ENCODE data around the gene GSTM2. TPM values are rescaled to one million over a fixed set of nuclear protein-coding genes. Genes with fewer than 3 reads are reported as not detected.
"Not testable (repeated sequence)": the region's sequence is repeated elsewhere in the genome, so short reads cannot be mapped to it uniquely, and the experiment has no call there.

The GSTM2 gene
- total RNA-seq, 1 donor from 2014 or later: 19.2 TPM

- H3K36me3 Mint-ChIP-seq (ENCODE audit: low read depth): peaks cover 20% of the 10 kb centered on the region
- peaks cover 15% of the 10 kb centered on the region for H3K4me1 Mint-ChIP-seq (ENCODE audit: low read depth)
- H3K4me3 Mint-ChIP-seq: peak overlapping the region; percentile 8
- H3K27me3 Mint-ChIP-seq (ENCODE audit: insufficient read depth): peaks cover under 1% of the 10 kb centered on the region
- intact Hi-C loops (cut with micrococcal nuclease): no loop called here
- H3K27ac Mint-ChIP-seq: peak overlapping the region; percentile 15
- no peak for DNase-seq (ENCODE audit: low spot score)
- no peaks in the 10 kb centered on the region for H3K9me3 Mint-ChIP-seq
Observed at GRCh38 chr1:109658533-109659042, 9.3 kb upstream of the GSTM2 start.

- Mint-ChIP-seq H3K9me3 (no peaks in the 10 kb centered on the region), H3K4me3 (peak overlapping the region; percentile 8), H3K36me3 (ENCODE audit: low read depth) (peaks cover 20% of the 10 kb centered on the region), H3K4me1 (ENCODE audit: low read depth) (peaks cover 15% of the 10 kb centered on the region), H3K27me3 (ENCODE audit: insufficient read depth) (no peaks in the 10 kb centered on the region), H3K27ac (peak overlapping the region; percentile 15)
- intact Hi-C loops (cut with micrococcal nuclease): no loop called here
- no peak for DNase-seq (ENCODE audit: low spot score)
Observed at GRCh38 chr1:109659145-109659544, 8.7 kb upstream of the GSTM2 start.

- Mint-ChIP-seq H3K9me3 (no peaks in the 10 kb centered on the region), H3K4me1 (ENCODE audit: low read depth) (peaks cover 10% of the 10 kb centered on the region), H3K4me3 (no peak overlapping the region), H3K27ac (no peak overlapping the region), H3K36me3 (ENCODE audit: low read depth) (peaks cover 20% of the 10 kb centered on the region), H3K27me3 (ENCODE audit: insufficient read depth) (no peaks in the 10 kb centered on the region)
- intact Hi-C loops (cut with micrococcal nuclease): no loop called here
- no peak for DNase-seq (ENCODE audit: low spot score)
Observed at GRCh38 chr1:109659997-109660690, 7.7 kb upstream of the GSTM2 start.

GRCh38 chr1:109660691-109661026 is 7.2 kb upstream of the GSTM2 start:
- peaks cover 20% of the 10 kb centered on the region for H3K36me3 Mint-ChIP-seq (ENCODE audit: low read depth)
- not testable (repeated sequence) for H3K9me3 Mint-ChIP-seq, H3K4me3 Mint-ChIP-seq

GRCh38 chr1:109661391-109661790 is 6.5 kb upstream of the GSTM2 start:
- Mint-ChIP-seq H3K4me3 (no peak overlapping the region), H3K36me3 (ENCODE audit: low read depth) (peaks cover 17% of the 10 kb centered on the region), H3K4me1 (ENCODE audit: low read depth) (no peaks in the 10 kb centered on the region), H3K9me3 (no peaks in the 10 kb centered on the region), H3K27me3 (ENCODE audit: insufficient read depth) (no peaks in the 10 kb centered on the region), H3K27ac (no peak overlapping the region)
- intact Hi-C loops (cut with micrococcal nuclease): no loop called here
- DNase-seq (ENCODE audit: low spot score): no peak

More at GRCh38 chr1:109660691-109661026, 7.2 kb upstream of the GSTM2 start:
- H3K27me3 Mint-ChIP-seq (ENCODE audit: insufficient read depth); H3K4me1 Mint-ChIP-seq (ENCODE audit: low read depth); H3K27ac Mint-ChIP-seq; DNase-seq (ENCODE audit: low spot score); intact Hi-C loops (cut with micrococcal nuclease): not testable (repeated sequence)

GRCh38 chr1:109664671-109665070 is 3.2 kb upstream of the GSTM2 start:
- intact Hi-C loops (cut with micrococcal nuclease): no loop called here
- no peaks in the 10 kb centered on the region for H3K27me3 Mint-ChIP-seq (ENCODE audit: insufficient read depth)
- DNase-seq (ENCODE audit: low spot score): no peak
- H3K27ac Mint-ChIP-seq: no peak overlapping the region
- H3K36me3 Mint-ChIP-seq (ENCODE audit: low read depth): peaks cover 14% of the 10 kb centered on the region
- H3K4me1 Mint-ChIP-seq (ENCODE audit: low read depth): peaks cover 15% of the 10 kb centered on the region
- H3K9me3 Mint-ChIP-seq: no peaks in the 10 kb centered on the region
- no peak overlapping the region for H3K4me3 Mint-ChIP-seq

GRCh38 chr1:109668123-109668775 is 392 bp downstream of the GSTM2 start:
- intact Hi-C loops (cut with micrococcal nuclease): loop anchor here (2.0 kb wide), 2 partner anchors 19 to 47 kb away; partner anchors contain the start of gene GSTM1
- peaks cover 5% of the 10 kb centered on the region for H3K36me3 Mint-ChIP-seq (ENCODE audit: low read depth)
- peaks cover 16% of the 10 kb centered on the region for H3K4me1 Mint-ChIP-seq (ENCODE audit: low read depth)
- peak overlapping the region; percentile 73 for H3K4me3 Mint-ChIP-seq
- H3K9me3 Mint-ChIP-seq: no peaks in the 10 kb centered on the region
- DNase-seq (ENCODE audit: low spot score): no peak
- no peak overlapping the region for H3K27ac Mint-ChIP-seq
- H3K27me3 Mint-ChIP-seq (ENCODE audit: insufficient read depth): no peaks in the 10 kb centered on the region

- intact Hi-C loops (cut with micrococcal nuclease): loop anchor here (2.0 kb wide), 2 partner anchors 17 to 49 kb away; partner anchors contain the start of gene GSTM1
- no peak for DNase-seq (ENCODE audit: low spot score)
- Mint-ChIP-seq H3K27ac (peak overlapping the region; percentile 79), H3K27me3 (ENCODE audit: insufficient read depth) (no peaks in the 10 kb centered on the region), H3K36me3 (ENCODE audit: low read depth) (peaks cover 5% of the 10 kb centered on the region), H3K4me1 (ENCODE audit: low read depth) (peaks cover 16% of the 10 kb centered on the region), H3K4me3 (peak overlapping the region; percentile 71), H3K9me3 (no peaks in the 10 kb centered on the region)
Observed at GRCh38 chr1:109669246-109669948, 1.5 kb downstream of the GSTM2 start.

- not testable (repeated sequence) for DNase-seq (ENCODE audit: low spot score); H3K27me3 Mint-ChIP-seq (ENCODE audit: insufficient read depth); H3K9me3 Mint-ChIP-seq; H3K36me3 Mint-ChIP-seq (ENCODE audit: low read depth)
- Mint-ChIP-seq H3K27ac (peak overlapping the region; percentile 79), H3K4me1 (ENCODE audit: low read depth) (peaks cover 16% of the 10 kb centered on the region), H3K4me3 (peak overlapping the region; percentile 71)
- intact Hi-C loops (cut with micrococcal nuclease): loop anchor here (2.0 kb wide), 2 partner anchors 17 to 49 kb away; partner anchors contain the start of gene GSTM1
Observed at GRCh38 chr1:109669949-109670302, 2.1 kb downstream of the GSTM2 start.

- Mint-ChIP-seq H3K27ac (no peak overlapping the region), H3K4me1 (ENCODE audit: low read depth) (peaks cover 16% of the 10 kb centered on the region), H3K4me3 (no peak overlapping the region), H3K9me3 (no peaks in the 10 kb centered on the region), H3K36me3 (ENCODE audit: low read depth) (peaks cover 5% of the 10 kb centered on the region), H3K27me3 (ENCODE audit: insufficient read depth) (no peaks in the 10 kb centered on the region)
- intact Hi-C loops (cut with micrococcal nuclease): no loop called here
- no peak for DNase-seq (ENCODE audit: low spot score)
Observed at GRCh38 chr1:109671067-109671466, 3.2 kb downstream of the GSTM2 start.

GRCh38 chr1:109673861-109674260 is 6.0 kb downstream of the GSTM2 start:
- H3K4me3 Mint-ChIP-seq; H3K27ac Mint-ChIP-seq; H3K4me1 Mint-ChIP-seq (ENCODE audit: low read depth); intact Hi-C loops (cut with micrococcal nuclease); DNase-seq (ENCODE audit: low spot score); H3K27me3 Mint-ChIP-seq (ENCODE audit: insufficient read depth); H3K36me3 Mint-ChIP-seq (ENCODE audit: low read depth); H3K9me3 Mint-ChIP-seq: not testable (repeated sequence)

GRCh38 chr1:109676683-109677381 is 9.0 kb downstream of the GSTM2 start:
- H3K9me3 Mint-ChIP-seq; H3K4me3 Mint-ChIP-seq; DNase-seq (ENCODE audit: low spot score); H3K27ac Mint-ChIP-seq; H3K36me3 Mint-ChIP-seq (ENCODE audit: low read depth); H3K27me3 Mint-ChIP-seq (ENCODE audit: insufficient read depth); H3K4me1 Mint-ChIP-seq (ENCODE audit: low read depth); intact Hi-C loops (cut with micrococcal nuclease): not testable (repeated sequence)
